HEK293 (cell line): ENCODE measurements around the gene PHF21A.

Source experiments
- AEBP2 ChIP-seq: fragments of 450-650 bp; formaldehyde crosslinking; IDR thresholded peaks from 2 replicates; pipeline ENCODE4 v1.5.1; 2016; ENCODE audit warnings: missing biosample characterization, missing genetic modification characterization, borderline replicate concordance
- ATF2 ChIP-seq: fragments of 450-650 bp; formaldehyde crosslinking; IDR thresholded peaks from 2 replicates; pipeline ENCODE4 v1.5.1; 2016; ENCODE audit warnings: missing biosample characterization, missing genetic modification characterization, low read depth
- SP7 ChIP-seq: fragments of 450-650 bp; formaldehyde crosslinking; IDR thresholded peaks from 2 replicates; pipeline ENCODE4 v1.5.1; 2016; ENCODE audit warnings: missing biosample characterization, missing genetic modification characterization
- ZBTB17 ChIP-seq: fragments of 450-650 bp; formaldehyde crosslinking; IDR thresholded peaks from 2 replicates; pipeline ENCODE4 v1.5.1; 2016; ENCODE audit warnings: missing biosample characterization, missing genetic modification characterization
- ZNF10 ChIP-seq: fragments of 450-650 bp; formaldehyde crosslinking; IDR thresholded peaks from 2 replicates; pipeline ENCODE4 v1.5.1; 2017; ENCODE audit warnings: missing biosample characterization, missing genetic modification characterization
- ZNF16 ChIP-seq: fragments of 450-650 bp; formaldehyde crosslinking; IDR thresholded peaks from 2 replicates; pipeline ENCODE4 v1.5.1; 2016; ENCODE audit warnings: low read depth, missing biosample characterization, missing genetic modification characterization
- ZNF398 ChIP-seq: fragments of 450-650 bp; formaldehyde crosslinking; IDR thresholded peaks from 2 replicates; pipeline ENCODE4 v1.5.1; 2017; ENCODE audit warnings: missing biosample characterization, missing genetic modification characterization
- ZNF544 ChIP-seq: fragments of 450-650 bp; formaldehyde crosslinking; IDR thresholded peaks from 2 replicates; pipeline ENCODE4 v1.5.0; 2017; ENCODE audit warnings: missing biosample characterization, missing genetic modification characterization
- ZNF600 ChIP-seq: fragments of 450-650 bp; formaldehyde crosslinking; IDR thresholded peaks from 2 replicates; pipeline ENCODE4 v1.5.1; 2016; ENCODE audit warnings: missing biosample characterization, missing genetic modification characterization
- ZNF792 ChIP-seq: fragments of 450-650 bp; formaldehyde crosslinking; IDR thresholded peaks from 2 replicates; pipeline ENCODE4 v1.5.1; 2016; ENCODE audit warnings: missing biosample characterization, missing genetic modification characterization
- TF ChIP-seq, protein P1 (sequence below): fragments of 450-650 bp; formaldehyde crosslinking; IDR thresholded peaks from 2 replicates; pipeline ENCODE4 v1.5.1; 2016; ENCODE audit warnings: missing biosample characterization, missing genetic modification characterization
- TF ChIP-seq, protein P2 (sequence below): fragments of 450-650 bp; formaldehyde crosslinking; IDR thresholded peaks from 2 replicates; pipeline ENCODE4 v1.5.1; 2016; ENCODE audit warnings: missing biosample characterization, missing genetic modification characterization, borderline replicate concordance

Gene PHF21A

DNA sequence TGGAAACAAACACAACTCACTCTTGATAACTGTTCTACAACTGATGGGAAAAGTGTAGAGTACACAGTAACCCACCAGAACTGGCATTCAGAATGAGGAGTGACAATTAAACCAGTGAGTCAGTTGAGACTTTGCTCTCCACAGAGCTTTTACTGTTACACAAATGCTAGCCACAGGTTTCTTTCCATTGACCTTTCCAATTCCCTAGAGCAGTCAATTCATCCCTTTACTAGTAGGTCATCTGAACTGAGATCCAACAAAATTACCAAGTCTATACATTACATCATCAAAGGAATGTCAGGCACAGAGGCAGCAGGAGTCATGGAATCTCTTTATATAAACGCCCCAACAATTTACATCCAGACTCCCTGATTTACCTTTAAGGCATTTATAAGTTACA, 65.9 kb downstream of the PHF21A start (continued):
- TF ChIP-seq ZNF16 (tag by site-specific recombination) (no peak), ZNF544 (no peak), ZNF10 (tag by site-specific recombination) (no peak), SP7 (tag by site-specific recombination) (peak; percentile 35; the same call in 1 of the 2 replicates), AEBP2 (tag by site-specific recombination) (no peak), ZBTB17 (tag by site-specific recombination) (0 out of 2 replicates have a peak, but pooled peaks have one; percentile 22), ATF2 (tag by site-specific recombination) (peak; percentile 80), ZNF792 (tag by site-specific recombination) (no peak), ZNF398 (tag by site-specific recombination) (no peak), ZNF600 (0 out of 2 replicates have a peak, but pooled peaks have one; percentile 19)
- TF ChIP-seq, protein P1, sequence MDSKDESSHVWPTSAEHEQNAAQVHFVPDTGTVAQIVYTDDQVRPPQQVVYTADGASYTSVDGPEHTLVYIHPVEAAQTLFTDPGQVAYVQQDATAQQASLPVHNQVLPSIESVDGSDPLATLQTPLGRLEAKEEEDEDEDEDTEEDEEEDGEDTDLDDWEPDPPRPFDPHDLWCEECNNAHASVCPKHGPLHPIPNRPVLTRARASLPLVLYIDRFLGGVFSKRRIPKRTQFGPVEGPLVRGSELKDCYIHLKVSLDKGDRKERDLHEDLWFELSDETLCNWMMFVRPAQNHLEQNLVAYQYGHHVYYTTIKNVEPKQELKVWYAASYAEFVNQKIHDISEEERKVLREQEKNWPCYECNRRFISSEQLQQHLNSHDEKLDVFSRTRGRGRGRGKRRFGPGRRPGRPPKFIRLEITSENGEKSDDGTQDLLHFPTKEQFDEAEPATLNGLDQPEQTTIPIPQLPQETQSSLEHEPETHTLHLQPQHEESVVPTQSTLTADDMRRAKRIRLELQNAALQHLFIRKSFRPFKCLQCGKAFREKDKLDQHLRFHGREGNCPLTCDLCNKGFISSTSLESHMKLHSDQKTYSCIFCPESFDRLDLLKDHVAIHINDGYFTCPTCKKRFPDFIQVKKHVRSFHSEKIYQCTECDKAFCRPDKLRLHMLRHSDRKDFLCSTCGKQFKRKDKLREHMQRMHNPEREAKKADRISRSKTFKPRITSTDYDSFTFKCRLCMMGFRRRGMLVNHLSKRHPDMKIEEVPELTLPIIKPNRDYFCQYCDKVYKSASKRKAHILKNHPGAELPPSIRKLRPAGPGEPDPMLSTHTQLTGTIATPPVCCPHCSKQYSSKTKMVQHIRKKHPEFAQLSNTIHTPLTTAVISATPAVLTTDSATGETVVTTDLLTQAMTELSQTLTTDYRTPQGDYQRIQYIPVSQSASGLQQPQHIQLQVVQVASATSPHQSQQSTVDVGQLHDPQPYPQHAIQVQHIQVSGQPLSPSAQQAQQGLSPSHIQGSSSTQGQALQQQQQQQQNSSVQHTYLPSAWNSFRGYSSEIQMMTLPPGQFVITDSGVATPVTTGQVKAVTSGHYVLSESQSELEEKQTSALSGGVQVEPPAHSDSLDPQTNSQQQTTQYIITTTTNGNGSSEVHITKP (tag by site-specific recombination), result no peak
- TF ChIP-seq, protein P2, sequence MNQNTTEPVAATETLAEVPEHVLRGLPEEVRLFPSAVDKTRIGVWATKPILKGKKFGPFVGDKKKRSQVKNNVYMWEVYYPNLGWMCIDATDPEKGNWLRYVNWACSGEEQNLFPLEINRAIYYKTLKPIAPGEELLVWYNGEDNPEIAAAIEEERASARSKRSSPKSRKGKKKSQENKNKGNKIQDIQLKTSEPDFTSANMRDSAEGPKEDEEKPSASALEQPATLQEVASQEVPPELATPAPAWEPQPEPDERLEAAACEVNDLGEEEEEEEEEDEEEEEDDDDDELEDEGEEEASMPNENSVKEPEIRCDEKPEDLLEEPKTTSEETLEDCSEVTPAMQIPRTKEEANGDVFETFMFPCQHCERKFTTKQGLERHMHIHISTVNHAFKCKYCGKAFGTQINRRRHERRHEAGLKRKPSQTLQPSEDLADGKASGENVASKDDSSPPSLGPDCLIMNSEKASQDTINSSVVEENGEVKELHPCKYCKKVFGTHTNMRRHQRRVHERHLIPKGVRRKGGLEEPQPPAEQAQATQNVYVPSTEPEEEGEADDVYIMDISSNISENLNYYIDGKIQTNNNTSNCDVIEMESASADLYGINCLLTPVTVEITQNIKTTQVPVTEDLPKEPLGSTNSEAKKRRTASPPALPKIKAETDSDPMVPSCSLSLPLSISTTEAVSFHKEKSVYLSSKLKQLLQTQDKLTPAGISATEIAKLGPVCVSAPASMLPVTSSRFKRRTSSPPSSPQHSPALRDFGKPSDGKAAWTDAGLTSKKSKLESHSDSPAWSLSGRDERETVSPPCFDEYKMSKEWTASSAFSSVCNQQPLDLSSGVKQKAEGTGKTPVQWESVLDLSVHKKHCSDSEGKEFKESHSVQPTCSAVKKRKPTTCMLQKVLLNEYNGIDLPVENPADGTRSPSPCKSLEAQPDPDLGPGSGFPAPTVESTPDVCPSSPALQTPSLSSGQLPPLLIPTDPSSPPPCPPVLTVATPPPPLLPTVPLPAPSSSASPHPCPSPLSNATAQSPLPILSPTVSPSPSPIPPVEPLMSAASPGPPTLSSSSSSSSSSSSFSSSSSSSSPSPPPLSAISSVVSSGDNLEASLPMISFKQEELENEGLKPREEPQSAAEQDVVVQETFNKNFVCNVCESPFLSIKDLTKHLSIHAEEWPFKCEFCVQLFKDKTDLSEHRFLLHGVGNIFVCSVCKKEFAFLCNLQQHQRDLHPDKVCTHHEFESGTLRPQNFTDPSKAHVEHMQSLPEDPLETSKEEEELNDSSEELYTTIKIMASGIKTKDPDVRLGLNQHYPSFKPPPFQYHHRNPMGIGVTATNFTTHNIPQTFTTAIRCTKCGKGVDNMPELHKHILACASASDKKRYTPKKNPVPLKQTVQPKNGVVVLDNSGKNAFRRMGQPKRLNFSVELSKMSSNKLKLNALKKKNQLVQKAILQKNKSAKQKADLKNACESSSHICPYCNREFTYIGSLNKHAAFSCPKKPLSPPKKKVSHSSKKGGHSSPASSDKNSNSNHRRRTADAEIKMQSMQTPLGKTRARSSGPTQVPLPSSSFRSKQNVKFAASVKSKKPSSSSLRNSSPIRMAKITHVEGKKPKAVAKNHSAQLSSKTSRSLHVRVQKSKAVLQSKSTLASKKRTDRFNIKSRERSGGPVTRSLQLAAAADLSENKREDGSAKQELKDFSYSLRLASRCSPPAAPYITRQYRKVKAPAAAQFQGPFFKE (tag by site-specific recombination), result no peak
